ENCODE measurements around the gene ST8SIA3. TPM values are rescaled to one million over a fixed set of nuclear protein-coding genes. Genes with fewer than 3 reads are reported as not detected.

The ST8SIA3 gene, protein sequence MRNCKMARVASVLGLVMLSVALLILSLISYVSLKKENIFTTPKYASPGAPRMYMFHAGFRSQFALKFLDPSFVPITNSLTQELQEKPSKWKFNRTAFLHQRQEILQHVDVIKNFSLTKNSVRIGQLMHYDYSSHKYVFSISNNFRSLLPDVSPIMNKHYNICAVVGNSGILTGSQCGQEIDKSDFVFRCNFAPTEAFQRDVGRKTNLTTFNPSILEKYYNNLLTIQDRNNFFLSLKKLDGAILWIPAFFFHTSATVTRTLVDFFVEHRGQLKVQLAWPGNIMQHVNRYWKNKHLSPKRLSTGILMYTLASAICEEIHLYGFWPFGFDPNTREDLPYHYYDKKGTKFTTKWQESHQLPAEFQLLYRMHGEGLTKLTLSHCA
- total RNA-seq, result under 1 TPM in 1 of 9 donors, not detected in 8; 0.04 TPM
- polyA plus RNA-seq, result not detected
- long read RNA-seq, donor 1, result 0 reads
- long read RNA-seq, donor 2, result 0 reads
- long read RNA-seq, donor 3, result 0 reads

GRCh38 chr18:57352271-57352701 is at the start of gene ST8SIA3:
Gene ST8SIA3 (plus strand): TSS chr18:57352557. CDS start chr18:57352847, 290 bp downstream.
- peaks cover 0 to 6% (median 0%) of the 10 kb centered on the region in 12 donors for H3K9me3 ChIP-seq
- H3K36me3 ChIP-seq, result no peaks in the 10 kb centered on the region
- no peak for ATAC-seq
- TF ChIP-seq POLR2A (IDR thresholded peaks at IDR 0.05), result no peak
- TF ChIP-seq, protein P1, sequence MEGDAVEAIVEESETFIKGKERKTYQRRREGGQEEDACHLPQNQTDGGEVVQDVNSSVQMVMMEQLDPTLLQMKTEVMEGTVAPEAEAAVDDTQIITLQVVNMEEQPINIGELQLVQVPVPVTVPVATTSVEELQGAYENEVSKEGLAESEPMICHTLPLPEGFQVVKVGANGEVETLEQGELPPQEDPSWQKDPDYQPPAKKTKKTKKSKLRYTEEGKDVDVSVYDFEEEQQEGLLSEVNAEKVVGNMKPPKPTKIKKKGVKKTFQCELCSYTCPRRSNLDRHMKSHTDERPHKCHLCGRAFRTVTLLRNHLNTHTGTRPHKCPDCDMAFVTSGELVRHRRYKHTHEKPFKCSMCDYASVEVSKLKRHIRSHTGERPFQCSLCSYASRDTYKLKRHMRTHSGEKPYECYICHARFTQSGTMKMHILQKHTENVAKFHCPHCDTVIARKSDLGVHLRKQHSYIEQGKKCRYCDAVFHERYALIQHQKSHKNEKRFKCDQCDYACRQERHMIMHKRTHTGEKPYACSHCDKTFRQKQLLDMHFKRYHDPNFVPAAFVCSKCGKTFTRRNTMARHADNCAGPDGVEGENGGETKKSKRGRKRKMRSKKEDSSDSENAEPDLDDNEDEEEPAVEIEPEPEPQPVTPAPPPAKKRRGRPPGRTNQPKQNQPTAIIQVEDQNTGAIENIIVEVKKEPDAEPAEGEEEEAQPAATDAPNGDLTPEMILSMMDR (IDR thresholded peaks at IDR 0.05), result no peak
- H3K4me3 ChIP-seq, result no peak within 1 kb of the TSS
- H3K27me3 ChIP-seq, result peaks cover 18 to 89% (median 44%) of the 10 kb centered on the region in 9 donors
- no peak within 1 kb of the TSS for H3K27ac ChIP-seq
- no peak for DNase-seq
- WGBS, 4 donors, result 2 to 4% (median 2%) methylated on average over 34 to 38 of the region's 38 CpGs
- peaks cover 0 to 22% (median 0%) of the 10 kb centered on the region in 12 donors for H3K4me1 ChIP-seq
- intact Hi-C loops (cut with DNase I), result no loop called here

- no peak for ATAC-seq
- TF ChIP-seq, protein P1 (IDR thresholded peaks at IDR 0.05), result no peak
- no peak for TF ChIP-seq POLR2A (IDR thresholded peaks at IDR 0.05)
- intact Hi-C loops (cut with DNase I), result no loop called here
- 77 to 82% (median 82%) methylated on average over 4 of the region's 4 CpGs for WGBS, 4 donors
- no peaks in the 10 kb centered on the region for H3K36me3 ChIP-seq
- H3K9me3 ChIP-seq, result peaks cover 0 to 3% (median 0%) of the 10 kb centered on the region in 12 donors
- no peak overlapping the region for H3K27ac ChIP-seq
- H3K4me1 ChIP-seq, result no peaks in the 10 kb centered on the region
- H3K4me3 ChIP-seq, result no peak overlapping the region
- no peak for DNase-seq
- no peaks in the 10 kb centered on the region for H3K27me3 ChIP-seq
Observed at GRCh38 chr18:57311472-57311871, 40.9 kb upstream of the ST8SIA3 start.

DNA sequence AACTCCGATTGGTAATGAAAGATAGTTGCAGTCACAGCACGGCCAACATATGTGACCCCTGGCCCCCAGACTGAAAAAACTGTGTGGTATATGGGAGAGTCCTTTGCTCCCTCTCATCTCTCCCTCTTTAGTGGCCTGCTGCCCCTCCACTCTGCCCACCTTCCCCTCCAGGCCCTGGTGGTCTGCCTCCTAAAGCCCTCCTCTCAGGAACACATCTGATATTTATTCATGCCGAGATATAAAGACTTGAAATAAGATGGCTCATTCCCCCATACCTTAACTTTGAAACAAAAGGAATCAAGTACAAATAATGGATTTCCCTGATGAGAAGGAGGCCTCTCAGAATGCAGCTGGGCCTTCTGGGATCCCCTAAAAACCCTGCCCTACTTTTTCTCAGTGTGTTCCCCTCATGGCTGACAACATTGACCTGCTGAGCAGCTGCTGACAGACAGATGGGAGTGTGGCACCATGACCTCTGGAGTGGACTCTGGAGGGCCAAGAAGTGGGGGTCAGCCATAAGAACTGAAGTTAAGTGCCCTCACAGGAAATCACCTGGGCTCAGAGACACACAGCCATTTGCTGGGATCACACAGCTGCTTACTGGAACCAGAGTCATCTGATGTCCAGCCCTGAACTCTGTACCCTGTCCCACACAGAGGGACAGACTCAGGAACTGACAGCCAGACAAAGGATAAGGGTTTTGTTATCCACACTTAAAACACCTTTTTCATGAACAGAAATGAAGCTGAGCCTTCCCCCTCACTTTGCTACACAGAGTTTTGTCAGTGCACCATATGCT is 39.8 kb upstream of the ST8SIA3 start:
- Histone ChIP-seq H3K27me3 (no peaks in the 10 kb centered on the region), H3K4me3 (no peak overlapping the region), H3K4me1 (no peaks in the 10 kb centered on the region), H3K27ac (no peak overlapping the region), H3K9me3 (peaks cover 0 to 12% (median 2%) of the 10 kb centered on the region in 12 donors), H3K36me3 (no peaks in the 10 kb centered on the region)
- TF ChIP-seq, protein P1 (IDR thresholded peaks at IDR 0.05), result no peak
- no peak for TF ChIP-seq POLR2A (IDR thresholded peaks at IDR 0.05)
- ATAC-seq (no peak), DNase-seq (no peak)
- WGBS, 4 donors, result 67 to 78% (median 69%) methylated on average over 3 of the region's 3 CpGs
- intact Hi-C loops (cut with DNase I), result no loop called here

- Histone ChIP-seq H3K4me1 (no peaks in the 10 kb centered on the region), H3K27me3 (peaks cover 0 to 5% (median 0%) of the 10 kb centered on the region in 9 donors), H3K9me3 (peaks cover 0 to 20% (median 2%) of the 10 kb centered on the region in 12 donors), H3K36me3 (no peaks in the 10 kb centered on the region), H3K4me3 (no peak overlapping the region), H3K27ac (no peak overlapping the region)
- WGBS, 4 donors, result 66 to 78% (median 74%) methylated on average over 2 of the region's 2 CpGs
- ATAC-seq, result no peak
- DNase-seq, result no peak
- TF ChIP-seq, protein P1 (IDR thresholded peaks at IDR 0.05), result no peak
- no peak for TF ChIP-seq POLR2A (IDR thresholded peaks at IDR 0.05)
- intact Hi-C loops (cut with DNase I), result no loop called here
Observed at GRCh38 chr18:57320603-57321002, 31.8 kb upstream of the ST8SIA3 start.

All from heart left ventricle (tissue), 16 donors.